HepG2 (cell line): ENCODE measurements around the gene KHK. TPM values are rescaled to one million over a fixed set of nuclear protein-coding genes. Genes with fewer than 3 reads are reported as not detected.

Experiments
- FOXA1 ChIP-seq, 2 experiments: fragments of 450-650 bp in 1 of 2; sonication (generic) in 1 of 2; formaldehyde crosslinking in 1 of 2; IDR thresholded peaks; 2 replicates each; pipeline versions ENCODE4 v1.4.0 to v1.6.1; 2016 to 2020; ENCODE audit warnings: missing genetic modification reagents in 1 of 2
- HOXA3 ChIP-seq: sonication (generic); formaldehyde crosslinking; IDR thresholded peaks from 2 replicates; pipeline ENCODE4 v1.5.0; 2020; ENCODE audit warnings: missing genetic modification reagents
- KDM2A ChIP-seq: sonication (generic); formaldehyde crosslinking; IDR thresholded peaks from 2 replicates; pipeline ENCODE4 v1.4.0; 2020; ENCODE audit warnings: low read depth, missing genetic modification reagents, borderline replicate concordance
- KDM5B ChIP-seq: sonication (generic); formaldehyde crosslinking; IDR thresholded peaks from 2 replicates; pipeline ENCODE4 v1.4.0; 2020; ENCODE audit warnings: missing genetic modification reagents, mild to moderate bottlenecking, borderline replicate concordance
- MYC ChIP-seq: sonication (generic); formaldehyde crosslinking; IDR thresholded peaks from 2 replicates; pipeline ENCODE4 v1.9.0; 2021; ENCODE audit warnings: missing genetic modification reagents, borderline replicate concordance
- SIN3A ChIP-seq: IDR thresholded peaks from 2 replicates; pipeline ENCODE4 v1.6.1; 2011; ENCODE audit warnings: low read depth, mild to moderate bottlenecking, control low read depth, low read length, borderline replicate concordance
- THAP11 ChIP-seq: IDR thresholded peaks from 2 replicates; pipeline ENCODE4 v1.6.1; 2016; ENCODE audit warnings: missing biosample characterization, missing genetic modification reagents
- ZBTB4 ChIP-seq: sonication (generic); formaldehyde crosslinking; IDR thresholded peaks from 2 replicates; pipeline ENCODE4 v1.4.0; 2020; ENCODE audit warnings: missing genetic modification reagents, mild to moderate bottlenecking, borderline replicate concordance
- ZBTB7B ChIP-seq: sonication (generic); formaldehyde crosslinking; IDR thresholded peaks from 2 replicates; pipeline ENCODE4 v1.4.0; 2020; ENCODE audit warnings: missing genetic modification reagents
- ZFX ChIP-seq: sonication (generic); formaldehyde crosslinking; IDR thresholded peaks from 2 replicates; pipeline ENCODE4 v1.4.0; 2020; ENCODE audit warnings: mild to moderate bottlenecking, low read depth, missing genetic modification reagents, moderate library complexity
- ZNF180 ChIP-seq: sonication (generic); formaldehyde crosslinking; IDR thresholded peaks from 2 replicates; pipeline ENCODE4 v1.4.0; 2020; ENCODE audit warnings: low read depth, missing genetic modification reagents, borderline replicate concordance
- ZNF367 ChIP-seq: sonication (generic); formaldehyde crosslinking; IDR thresholded peaks from 2 replicates; pipeline ENCODE4 v1.4.0; 2020; ENCODE audit warnings: missing genetic modification reagents, borderline replicate concordance
- ZNF567 ChIP-seq: sonication (generic); formaldehyde crosslinking; IDR thresholded peaks from 2 replicates; pipeline ENCODE4 v1.8.1; 2023; ENCODE audit warnings: mild to moderate bottlenecking, missing genetic modification reagents, borderline replicate concordance
- ZNF574 ChIP-seq: sonication (generic); formaldehyde crosslinking; IDR thresholded peaks from 2 replicates; pipeline ENCODE4 v1.4.0; 2020; ENCODE audit warnings: missing genetic modification reagents
- ZNF605 ChIP-seq: sonication (generic); formaldehyde crosslinking; IDR thresholded peaks from 2 replicates; pipeline ENCODE4 v1.8.0; 2022; ENCODE audit warnings: mild to moderate bottlenecking, missing genetic modification reagents
- ZNF724P ChIP-seq: sonication (generic); formaldehyde crosslinking; IDR thresholded peaks from 2 replicates; pipeline ENCODE4 v1.8.0; 2022; ENCODE audit warnings: missing genetic modification reagents, borderline replicate concordance
- ZSCAN21 ChIP-seq: sonication (generic); formaldehyde crosslinking; IDR thresholded peaks from 2 replicates; pipeline ENCODE4 v1.8.0; 2022; ENCODE audit warnings: mild to moderate bottlenecking, missing genetic modification reagents, moderate library complexity, borderline replicate concordance
- polyA plus RNA-seq, 8 experiments: library from polyadenylated mRNA; depleted of rRNA in 3 of 8; stranded (reverse) in 7 of 8; unstranded in 1 of 8; fragments of >200 nt; fragmentation: Illumina TruSeq in 4 of 8; extraction: Trizol in 4 of 8; gene quantifications; 2 replicates each; pipeline versions ENCODE4 v1.2.1 to v1.2.3, GENCODE V29; 2011 to 2016; ENCODE audit warnings: low read depth in 4 of 8, missing spikeins in 1 of 8, mixed read lengths in 1 of 8; ENCODE audit not compliant: insufficient read depth in 1 of 8
- total RNA-seq, 5 experiments: library from RNA; depleted of rRNA; stranded (reverse); fragments of >200 nt; fragmentation: Illumina TruSeq; extraction: Trizol; gene quantifications; 2 replicates each; pipeline ENCODE4 v1.2.3, GENCODE V29; 2016; ENCODE audit warnings: low read depth in 1 of 5
- TF ChIP-seq, protein P1 (sequence below): sonication (generic); formaldehyde crosslinking; IDR thresholded peaks from 2 replicates; pipeline ENCODE4 v1.5.0; 2020; ENCODE audit warnings: mild to moderate bottlenecking, missing genetic modification reagents
- TF ChIP-seq, protein P2 (sequence below): IDR thresholded peaks from 2 replicates; pipeline ENCODE4 v1.6.1; 2012; ENCODE audit warnings: inconsistent platforms

Gene KHK
- total and polyA plus RNA-seq, 2 of the 13 experiments (the other 11 are each of a cell fraction or from before 2014, with no cell fraction given), result 40.9 to 99.2 TPM

GRCh38 chr2:27085673-27086089 is 891 bp upstream of the KHK start (continued):
- TF ChIP-seq ZNF180 (CRISPR knock-in tag) (peak; percentile 34; the same call in 1 of the 2 replicates), ZNF567 (0 out of 2 replicates have a peak, but pooled peaks have one; percentile 83), THAP11 (CRISPR knock-in tag) (peak; percentile 62; the same call in 1 of the 2 replicates), ZBTB4 (CRISPR knock-in tag) (0 out of 2 replicates have a peak, but pooled peaks have one; percentile 20), ZFX (CRISPR knock-in tag) (peak; percentile 63; the same call in 1 of the 2 replicates), ZNF605 (CRISPR knock-in tag) (peak; percentile 71; the same call in 1 of the 2 replicates), ZNF367 (CRISPR knock-in tag) (no peak), ZNF574 (CRISPR knock-in tag) (peak; percentile 64; the same call in 1 of the 2 replicates), ZSCAN21 (CRISPR knock-in tag) (no peak; the same call in 1 of the 2 replicates), HOXA3 (peak; percentile 63), FOXA1 (IDR thresholded peaks at IDR 0.05) (no peak), FOXA1 (CRISPR knock-in tag; IDR thresholded peaks at IDR 0.05) (no peak), ZBTB7B (CRISPR knock-in tag) (peak; percentile 60; the same call in 1 of the 2 replicates), MYC (CRISPR knock-in tag) (peak; percentile 66; the same call in 1 of the 2 replicates), SIN3A (no peak), KDM5B (CRISPR knock-in tag) (no peak), KDM2A (peak; percentile 73; the same call in 1 of the 2 replicates), ZNF724P (CRISPR knock-in tag) (peak; percentile 5; the same call in 1 of the 2 replicates)
- TF ChIP-seq, protein P1, sequence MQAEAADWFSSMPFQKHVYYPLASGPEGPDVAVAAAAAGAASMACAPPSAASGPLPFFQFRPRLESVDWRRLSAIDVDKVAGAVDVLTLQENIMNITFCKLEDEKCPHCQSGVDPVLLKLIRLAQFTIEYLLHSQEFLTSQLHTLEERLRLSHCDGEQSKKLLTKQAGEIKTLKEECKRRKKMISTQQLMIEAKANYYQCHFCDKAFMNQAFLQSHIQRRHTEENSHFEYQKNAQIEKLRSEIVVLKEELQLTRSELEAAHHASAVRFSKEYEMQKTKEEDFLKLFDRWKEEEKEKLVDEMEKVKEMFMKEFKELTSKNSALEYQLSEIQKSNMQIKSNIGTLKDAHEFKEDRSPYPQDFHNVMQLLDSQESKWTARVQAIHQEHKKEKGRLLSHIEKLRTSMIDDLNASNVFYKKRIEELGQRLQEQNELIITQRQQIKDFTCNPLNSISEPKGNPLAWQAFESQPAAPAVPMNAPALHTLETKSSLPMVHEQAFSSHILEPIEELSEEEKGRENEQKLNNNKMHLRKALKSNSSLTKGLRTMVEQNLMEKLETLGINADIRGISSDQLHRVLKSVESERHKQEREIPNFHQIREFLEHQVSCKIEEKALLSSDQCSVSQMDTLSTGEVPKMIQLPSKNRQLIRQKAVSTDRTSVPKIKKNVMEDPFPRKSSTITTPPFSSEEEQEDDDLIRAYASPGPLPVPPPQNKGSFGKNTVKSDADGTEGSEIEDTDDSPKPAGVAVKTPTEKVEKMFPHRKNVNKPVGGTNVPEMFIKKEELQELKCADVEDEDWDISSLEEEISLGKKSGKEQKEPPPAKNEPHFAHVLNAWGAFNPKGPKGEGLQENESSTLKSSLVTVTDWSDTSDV (CRISPR knock-in tag), result no peak
- TF ChIP-seq, protein P2, sequence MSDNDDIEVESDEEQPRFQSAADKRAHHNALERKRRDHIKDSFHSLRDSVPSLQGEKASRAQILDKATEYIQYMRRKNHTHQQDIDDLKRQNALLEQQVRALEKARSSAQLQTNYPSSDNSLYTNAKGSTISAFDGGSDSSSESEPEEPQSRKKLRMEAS, result peak; percentile 50; the same call in 1 of the 2 replicates
